Activated gamma-delta T cell (primary cell): ENCODE measurements around the gene TTC32.
"Not testable (repeated sequence)": the region's sequence is repeated elsewhere in the genome, so short reads cannot be mapped to it uniquely, and the experiment has no call there.

Source experiments
- DNase-seq: peaks from one replicate; lab custom pipeline; 2025; lab: John Stamatoyannopoulos, UW

The TTC32 gene

DNA sequence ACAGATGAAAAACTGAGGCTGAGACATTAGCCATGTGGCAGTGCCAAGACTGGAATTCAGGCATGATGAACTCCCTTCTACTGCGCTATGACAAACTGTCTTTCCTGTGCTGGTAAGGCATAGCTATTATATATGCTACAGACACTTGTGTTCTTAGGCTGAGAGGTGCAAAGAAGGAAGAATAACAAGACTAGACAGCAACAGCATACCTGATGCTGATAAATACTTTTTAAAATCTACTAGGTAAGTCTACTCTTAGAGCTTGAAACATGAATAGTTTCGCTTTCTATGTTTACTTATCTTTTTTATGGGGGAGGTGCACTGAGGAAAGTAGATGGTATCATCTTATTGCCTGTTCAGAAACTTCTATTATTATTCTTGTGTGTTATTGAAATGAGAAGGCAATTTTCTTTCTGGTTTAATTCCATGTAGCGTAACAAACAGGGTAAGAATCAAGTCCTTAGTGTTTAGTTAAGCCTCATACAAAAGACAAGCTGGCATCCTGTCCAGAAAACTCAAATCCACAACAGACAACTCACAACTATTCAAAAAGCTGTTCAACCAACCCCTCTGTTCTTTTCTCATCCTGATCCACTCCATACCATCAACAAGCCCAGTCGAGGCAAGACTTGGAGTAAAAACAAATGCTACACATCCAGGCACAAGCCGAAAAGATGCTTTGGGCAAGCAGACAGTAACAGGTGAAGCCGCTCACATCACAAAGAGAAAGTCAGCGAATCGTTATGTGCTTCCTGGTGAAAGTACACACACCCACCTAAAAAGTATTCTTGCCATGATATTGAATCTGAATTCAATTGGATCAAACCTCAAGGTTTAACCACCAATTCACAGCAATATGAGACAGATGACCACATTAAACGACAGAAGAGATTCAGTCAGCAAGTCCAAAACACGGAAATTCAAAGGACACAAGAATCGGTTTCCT, 1.5 kb downstream of the TTC32 start:
- DNase-seq = no peak

DNA sequence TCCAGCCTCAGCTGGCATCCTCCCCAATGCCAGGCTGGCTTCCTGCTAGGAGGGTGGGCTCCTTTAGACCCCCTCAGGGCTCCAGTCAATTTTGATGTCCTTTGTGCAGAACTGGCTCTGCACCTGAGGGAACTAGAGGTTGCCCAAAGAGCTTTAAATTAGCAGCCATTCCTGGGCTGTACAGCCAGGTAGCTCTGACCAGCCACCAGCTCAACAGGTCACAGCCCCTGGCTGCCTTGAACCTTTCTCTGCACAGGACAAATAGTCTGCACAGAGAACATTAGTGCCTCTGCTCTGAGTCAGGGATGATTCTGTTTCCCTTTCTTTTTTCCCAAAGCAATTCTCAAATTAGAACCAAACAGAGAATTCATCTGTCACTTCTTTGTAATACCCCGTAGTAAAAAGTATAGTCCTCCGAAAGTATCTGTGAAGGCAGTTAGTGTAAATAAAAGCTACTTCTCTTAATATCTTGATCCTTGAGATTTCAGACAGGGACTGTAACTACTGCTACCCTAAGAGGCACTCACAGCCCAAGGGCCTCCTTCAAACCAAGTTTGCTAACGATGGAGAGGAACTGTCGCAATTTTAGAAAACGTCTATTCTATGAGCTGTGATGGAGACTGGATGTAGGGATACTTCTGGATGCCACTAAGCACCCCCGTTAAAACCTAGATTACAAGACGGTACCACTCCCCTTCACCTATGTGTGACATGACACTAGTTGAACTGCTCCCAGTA, 3.0 kb downstream of the TTC32 start:
- no peak for DNase-seq

DNA sequence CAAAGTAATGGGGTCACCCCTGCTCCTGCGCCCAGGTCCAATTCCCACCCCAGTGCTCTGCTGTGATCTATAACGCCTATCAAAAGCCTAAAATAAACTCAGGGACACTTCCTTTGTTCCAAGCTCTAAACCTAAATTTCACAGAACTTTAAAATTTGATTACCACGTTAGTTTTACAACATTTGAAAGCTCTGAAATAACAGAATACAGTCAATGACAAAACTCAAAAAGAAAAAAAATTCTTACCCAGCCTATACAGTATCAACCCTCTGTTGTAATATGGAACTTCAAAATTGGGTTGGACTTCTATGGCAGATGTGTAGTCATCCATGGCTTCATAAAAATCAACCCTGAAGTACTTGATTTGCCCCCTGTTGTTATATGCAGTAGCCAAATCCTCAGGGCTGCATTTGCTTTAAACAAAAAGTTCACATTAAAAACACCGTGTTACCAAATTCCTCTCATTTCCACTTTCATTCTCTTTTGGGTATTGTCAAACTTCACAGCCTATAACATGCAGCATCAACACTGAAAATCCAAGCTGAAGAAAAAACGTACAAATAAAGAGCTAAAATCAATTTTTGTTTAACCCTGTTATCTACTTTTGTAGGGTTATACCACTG, 4.0 kb downstream of the TTC32 start:
- no peak for DNase-seq

GRCh38 chr2:19895535-19895934, 6.2 kb downstream of the TTC32 start:
- no peak for DNase-seq

- no peak for DNase-seq
Observed at GRCh38 chr2:19894134-19894792, 7.5 kb downstream of the TTC32 start.

GRCh38 chr2:19893520-19894133, 8.2 kb downstream of the TTC32 start:
- no peak for DNase-seq

DNA sequence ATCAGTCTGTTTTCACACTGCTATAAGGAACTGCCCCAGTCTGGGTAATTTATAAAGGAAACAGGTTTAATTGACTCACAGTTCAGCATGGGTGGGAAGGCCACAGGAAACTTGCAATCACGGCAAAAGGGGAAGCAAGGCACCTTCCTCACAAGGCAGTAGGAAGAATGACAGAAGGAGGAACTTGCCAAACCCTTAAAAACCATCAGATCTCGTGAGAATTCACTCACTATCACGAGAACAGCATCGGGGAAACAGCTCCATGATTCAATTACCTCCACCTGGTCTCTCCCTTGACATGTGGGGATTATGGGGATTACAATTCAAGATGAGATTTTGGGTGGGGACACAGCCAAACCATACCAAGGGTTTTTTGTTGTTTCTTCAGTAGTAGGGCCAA, 9.8 kb downstream of the TTC32 start:
- not testable (repeated sequence) for DNase-seq

- DNase-seq = no peak
Observed at GRCh38 chr2:19890104-19890503, 11.7 kb downstream of the TTC32 start.

GRCh38 chr2:19888831-19889230, 13.0 kb downstream of the TTC32 start:
- no peak for DNase-seq

GRCh38 chr2:19887510-19887909, 14.3 kb downstream of the TTC32 start:
- no peak for DNase-seq

DNA sequence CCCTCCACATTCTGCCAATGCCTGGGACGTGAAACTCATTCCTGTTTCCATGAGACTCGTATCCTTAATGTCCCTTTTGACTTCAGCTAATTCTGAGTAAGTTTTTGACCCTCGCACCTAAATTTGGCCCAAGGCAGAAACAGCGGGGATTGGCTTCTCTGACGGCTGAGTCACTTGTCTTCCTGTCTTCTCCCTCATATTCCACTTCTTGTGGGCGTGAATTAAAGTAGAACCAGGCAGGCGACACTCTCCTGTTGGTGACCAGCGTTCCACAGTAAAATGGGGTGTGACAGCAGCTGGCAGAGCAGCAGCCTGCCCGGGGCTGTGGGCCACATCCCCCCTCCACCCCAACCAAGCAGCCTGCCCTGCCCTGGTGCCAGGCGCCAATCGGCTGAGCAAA, 15.5 kb downstream of the TTC32 start:
- no peak for DNase-seq

GRCh38 chr2:19885791-19886190, 16.0 kb downstream of the TTC32 start:
- DNase-seq = no peak

DNA sequence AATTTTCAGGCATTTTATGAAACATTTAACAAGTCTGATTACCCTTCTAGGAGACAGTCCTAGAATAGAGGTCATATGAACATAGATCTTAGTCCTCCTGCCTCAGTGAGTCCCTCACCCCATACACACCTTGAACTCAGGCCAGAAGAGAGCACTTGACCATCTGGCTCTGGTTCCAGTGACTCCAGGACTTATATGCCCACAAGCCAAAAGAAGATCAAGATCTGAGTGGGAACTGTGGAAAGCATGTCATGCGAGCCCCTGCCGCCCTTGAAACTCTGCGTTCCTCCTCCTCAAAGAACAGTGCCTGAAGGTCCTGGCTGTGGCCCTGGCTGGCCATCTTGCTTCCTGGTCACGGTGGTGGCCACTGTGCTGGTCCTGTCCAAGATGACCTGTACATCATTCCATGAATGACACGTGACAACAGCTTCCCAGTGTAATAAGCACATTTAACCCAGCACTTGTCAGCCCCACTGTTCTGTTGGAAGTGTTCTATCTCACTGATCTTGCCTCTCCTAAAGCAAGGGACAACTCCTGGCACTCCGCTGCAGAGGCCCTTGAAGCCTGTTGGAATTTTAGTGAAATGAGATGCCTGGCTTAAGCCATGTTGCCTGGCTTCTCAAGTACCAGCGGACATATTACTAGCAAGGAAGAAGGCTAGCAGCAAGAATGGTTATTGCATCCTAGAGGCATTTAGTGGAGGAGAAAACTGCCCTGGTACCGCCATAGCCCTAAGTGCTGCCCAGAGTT, 17.6 kb downstream of the TTC32 start:
- DNase-seq = no peak

GRCh38 chr2:19883486-19883885, 18.3 kb downstream of the TTC32 start:
- DNase-seq = no peak

DNA sequence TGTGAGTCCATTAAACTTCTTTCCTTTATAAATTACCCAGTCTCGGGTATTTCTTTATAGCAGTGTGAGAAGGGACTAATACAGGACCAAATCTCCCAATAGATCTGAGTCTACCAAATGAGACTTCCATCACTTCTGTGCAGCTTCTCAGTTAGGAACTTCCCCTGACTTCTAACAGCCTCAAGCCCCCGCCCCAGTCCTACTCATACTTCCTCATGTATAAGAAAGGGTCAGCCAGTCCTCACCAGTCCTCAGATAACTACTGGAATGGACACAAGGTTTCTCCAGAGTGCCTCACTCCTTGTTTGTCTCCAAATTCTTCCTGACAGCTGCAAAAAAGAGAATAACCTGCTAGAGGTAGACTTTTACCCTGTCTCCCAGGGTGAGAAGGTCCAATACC, 19.5 kb downstream of the TTC32 start:
- no peak for DNase-seq

DNA sequence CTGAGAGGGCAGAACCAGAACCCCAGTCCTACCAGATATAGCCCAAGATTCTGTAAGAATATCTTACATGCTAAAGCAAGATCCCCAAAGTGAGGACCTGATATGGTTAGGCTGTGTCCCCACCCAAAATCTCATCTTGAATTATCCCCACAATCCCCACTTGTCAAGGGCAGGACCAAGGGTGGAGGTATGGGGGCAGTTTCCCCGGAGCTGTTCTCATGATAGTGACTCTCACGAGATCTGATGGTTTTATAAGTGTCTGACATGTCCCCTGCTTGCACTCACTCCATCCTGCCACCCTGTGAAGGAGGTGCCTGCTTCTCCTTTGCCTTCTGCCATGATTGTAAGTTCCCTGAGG, 19.9 kb downstream of the TTC32 start:
- no peak for DNase-seq

- no peak for DNase-seq
Observed at GRCh38 chr2:19881221-19881907, 20.4 kb downstream of the TTC32 start.

- DNase-seq = not testable (repeated sequence)
Observed at GRCh38 chr2:19880191-19880590, 21.6 kb downstream of the TTC32 start.

DNA sequence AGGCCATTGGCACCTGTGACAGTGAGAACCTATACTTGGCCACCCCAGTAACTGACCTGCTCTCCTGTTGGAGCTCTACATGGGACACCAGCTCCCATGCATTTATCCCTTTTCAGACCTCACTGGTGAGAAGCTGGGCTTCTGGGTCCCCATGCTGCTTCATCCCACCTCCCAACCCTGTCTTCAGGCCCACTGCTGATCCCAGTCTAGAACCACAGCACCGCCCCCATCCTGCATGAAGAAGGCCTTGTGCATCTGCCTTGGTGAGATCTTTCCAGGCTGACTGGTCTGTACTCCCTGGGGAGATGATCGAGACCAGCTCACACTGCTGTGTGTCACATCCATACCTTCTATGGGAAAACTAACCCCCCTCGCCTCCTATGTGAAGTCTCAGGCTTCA, 22.7 kb downstream of the TTC32 start:
- DNase-seq = no peak

GRCh38 chr2:19878268-19879046, 23.3 kb downstream of the TTC32 start:
- DNase-seq = no peak
